Neuronal stem cell (in vitro differentiated cells): ENCODE results near the gene SYT6.
"Not testable (repeated sequence)": the region's sequence is repeated elsewhere in the genome, so short reads cannot be mapped to it uniquely, and the experiment has no call there.

Experiments used
- DNase-seq: peaks from one replicate; pipeline ENCODE4 v3.0.0-alpha.2; 2013; ENCODE audit warnings: low spot score
- H2AFZ ChIP-seq: one replicate; pipeline ENCODE4 v1.6.1; 2013; ENCODE audit warnings: mild to moderate bottlenecking, low read length, inconsistent platforms
- H2AK5ac ChIP-seq: 2 replicates; pipeline ENCODE4 v1.6.1; 2013; ENCODE audit warnings: low read depth, mild to moderate bottlenecking, inconsistent platforms, low read length, moderate library complexity, mixed read lengths
- H2BK120ac ChIP-seq: 2 replicates; pipeline ENCODE4 v1.6.1; 2013; ENCODE audit warnings: low read depth, mild to moderate bottlenecking, inconsistent platforms, low read length, moderate library complexity, mixed read lengths
- H2BK12ac ChIP-seq: one replicate; pipeline ENCODE4 v1.6.1; 2013; ENCODE audit warnings: low read length, inconsistent platforms
- H2BK15ac ChIP-seq: 2 replicates; pipeline ENCODE4 v1.6.1; 2013; ENCODE audit warnings: mild to moderate bottlenecking, low read length, inconsistent platforms, mixed read lengths
- H2BK5ac ChIP-seq: one replicate; pipeline ENCODE4 v1.6.1; 2013; ENCODE audit warnings: inconsistent platforms, mild to moderate bottlenecking, low read length, moderate library complexity
- H3K14ac ChIP-seq: one replicate; pipeline ENCODE4 v1.6.1; 2013; ENCODE audit warnings: low read length, inconsistent platforms
- H3K18ac ChIP-seq: 2 replicates; pipeline ENCODE4 v1.6.1; 2013; ENCODE audit warnings: low read length, inconsistent platforms
- H3K23ac ChIP-seq: 2 replicates; pipeline ENCODE4 v1.6.1; 2013; ENCODE audit warnings: low read depth, mild to moderate bottlenecking, mixed read lengths, low read length, inconsistent platforms; ENCODE audit not compliant: poor library complexity
- H3K27ac ChIP-seq: replicated peaks from 3 replicates; pipeline ENCODE4 v1.5.1; 2013; ENCODE audit warnings: low read length, inconsistent platforms
- H3K27me3 ChIP-seq, 3 experiments: 2 replicates each; pipeline ENCODE4 v1.6.1; 2013; ENCODE audit warnings: low read length in 3 of 3, mild to moderate bottlenecking in 2 of 3, inconsistent platforms in 1 of 3, low read depth in 1 of 3, mixed read lengths in 1 of 3, moderate library complexity in 1 of 3; ENCODE audit not compliant: control insufficient read depth in 3 of 3, insufficient read depth in 3 of 3
- H3K36me3 ChIP-seq, 2 donors: replicated peaks in 1 of 2; 2 replicates each; pipeline ENCODE4 v1.6.1; 2013; ENCODE audit warnings: low read length in 2 of 2; ENCODE audit not compliant: control insufficient read depth in 2 of 2, insufficient read depth in 2 of 2
- H3K4ac ChIP-seq: 2 replicates; pipeline ENCODE4 v1.6.1; 2013; ENCODE audit warnings: inconsistent platforms, mild to moderate bottlenecking, low read length, moderate library complexity
- H3K4me1 ChIP-seq, 2 donors: 1 replicate in 1 of 2; 2 replicates in 1 of 2; pipeline ENCODE4 v1.6.1; 2013; ENCODE audit warnings: low read length in 2 of 2, low read depth in 1 of 2; ENCODE audit not compliant: control insufficient read depth in 2 of 2, insufficient read depth in 1 of 2
- H3K4me2 ChIP-seq: one replicate; pipeline ENCODE4 v1.6.1; 2013; ENCODE audit warnings: mild to moderate bottlenecking, low read length, inconsistent platforms; ENCODE audit not compliant: insufficient read depth, poor library complexity, severe bottlenecking
- H3K4me3 ChIP-seq, 2 donors: 2 replicates each; pipeline ENCODE4 v1.5.1; 2013; ENCODE audit warnings: low read length in 2 of 2, mild to moderate bottlenecking in 2 of 2, inconsistent platforms in 1 of 2, moderate library complexity in 1 of 2
- H3K79me1 ChIP-seq: one replicate; pipeline ENCODE4 v1.6.1; 2013; ENCODE audit warnings: low read depth, mild to moderate bottlenecking, inconsistent platforms, low read length, moderate library complexity
- H3K9ac ChIP-seq: one replicate; pipeline ENCODE4 v1.6.1; 2013; ENCODE audit warnings: mild to moderate bottlenecking, low read depth, low read length, inconsistent platforms; ENCODE audit not compliant: poor library complexity
- H3K9me3 ChIP-seq, 2 donors: replicated peaks in 1 of 2; 2 replicates each; pipeline versions ENCODE3 to v1.6.1; 2013; ENCODE audit warnings: low read length in 2 of 2, mild to moderate bottlenecking in 2 of 2, inconsistent platforms in 1 of 2, low read depth in 1 of 2, mixed read lengths in 1 of 2, moderate library complexity in 1 of 2; ENCODE audit not compliant: control insufficient read depth in 2 of 2, insufficient read depth in 1 of 2
- H4K8ac ChIP-seq: one replicate; pipeline ENCODE4 v1.6.1; 2013; ENCODE audit warnings: low read depth, mild to moderate bottlenecking, inconsistent platforms, low read length, moderate library complexity
- H4K91ac ChIP-seq: one replicate; pipeline ENCODE4 v1.6.1; 2013; ENCODE audit warnings: low read length, low read depth, mild to moderate bottlenecking, inconsistent platforms; ENCODE audit not compliant: poor library complexity
- WGBS, 2 donors: extraction: QIAGEN DNeasy Blood & Tissue Kit; methylation state at CpG; one replicate each; pipeline ENCODE4 v1.1.7; 2013; ENCODE audit warnings: missing lambda C conversion rate in 2 of 2, mixed read lengths in 1 of 2; ENCODE audit not compliant: insufficient read length in 2 of 2, insufficient replicate concordance in 1 of 2; ENCODE audit errors: extremely low coverage in 2 of 2; 5-methylcytosine and 5-hydroxymethylcytosine counted together

SYT6 gene

GRCh38 chr1:114065671-114066070 lies 88.0 kb downstream of the SYT6 start:
- H3K27me3 ChIP-seq, H3K36me3 ChIP-seq, H2BK15ac ChIP-seq, H3K9me3 ChIP-seq, H3K27ac ChIP-seq, H3K4me3 ChIP-seq, H2BK5ac ChIP-seq, H2AFZ ChIP-seq, H2BK120ac ChIP-seq, H3K4me1 ChIP-seq, H2AK5ac ChIP-seq, H4K91ac ChIP-seq, H3K4ac ChIP-seq, H3K4me2 ChIP-seq, H3K14ac ChIP-seq, H3K23ac ChIP-seq, DNase-seq, H3K9ac ChIP-seq, H2BK12ac ChIP-seq, H3K18ac ChIP-seq, H4K8ac ChIP-seq, H3K79me1 ChIP-seq: not testable (repeated sequence)
- WGBS, 2 donors: no CpG with 5 or more reads among the region's 3 CpGs

DNA sequence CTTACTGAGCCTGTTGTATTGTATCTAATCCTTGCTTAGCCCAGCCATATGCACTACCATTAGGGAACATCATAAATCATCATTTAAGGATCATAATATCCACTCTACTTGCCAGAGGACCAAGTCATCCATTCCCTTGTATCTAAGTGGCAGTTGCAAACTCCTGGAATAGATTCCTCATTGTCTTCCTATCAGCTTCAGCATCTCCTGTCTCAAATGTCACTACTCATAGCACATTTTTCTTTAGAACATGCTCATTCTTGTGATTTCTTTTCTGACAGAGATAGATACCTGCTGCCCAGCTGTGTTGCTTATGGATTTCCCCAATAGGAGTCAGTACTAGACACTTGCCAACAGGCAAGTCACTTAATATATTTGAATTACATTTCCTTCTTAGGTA lies 90.1 kb downstream of the SYT6 start:
- peaks cover 0 to 3% (median 0%) of the 10 kb centered on the region in 3 experiments for H3K27me3 ChIP-seq
- no peak overlapping the region for H2BK15ac ChIP-seq
- H3K4me2 ChIP-seq: no peak overlapping the region
- H3K79me1 ChIP-seq: no peaks in the 10 kb centered on the region
- no peak overlapping the region for H3K4ac ChIP-seq
- H2BK5ac ChIP-seq: no peak overlapping the region
- no peak overlapping the region for H4K91ac ChIP-seq
- no peak overlapping the region for H3K9ac ChIP-seq
- H4K8ac ChIP-seq: no peak overlapping the region
- no peak overlapping the region for H2AFZ ChIP-seq
- H3K9me3 ChIP-seq: peaks cover 0 to 2% of the 10 kb centered on the region in 2 donors
- H2AK5ac ChIP-seq: no peak overlapping the region
- H3K4me3 ChIP-seq: no peak overlapping the region
- no peaks in the 10 kb centered on the region for H3K4me1 ChIP-seq
- no peak overlapping the region for H3K23ac ChIP-seq
- H3K14ac ChIP-seq: no peak overlapping the region
- no peak overlapping the region for H3K18ac ChIP-seq
- no peak overlapping the region for H2BK120ac ChIP-seq
- no peak overlapping the region for H2BK12ac ChIP-seq
- H3K36me3 ChIP-seq: no peaks in the 10 kb centered on the region
- no peak overlapping the region for H3K27ac ChIP-seq
- no peak for DNase-seq

GRCh38 chr1:114062477-114063099 lies 91.1 kb downstream of the SYT6 start:
- no peak overlapping the region for H2BK12ac ChIP-seq
- no peak overlapping the region for H4K91ac ChIP-seq
- no peak overlapping the region for H3K4me3 ChIP-seq
- H2AK5ac ChIP-seq: no peak overlapping the region
- no peak overlapping the region for H2BK5ac ChIP-seq
- H3K23ac ChIP-seq: no peak overlapping the region
- no peak overlapping the region for H4K8ac ChIP-seq
- WGBS, 2 donors: no CpG with 5 or more reads among the region's 8 CpGs
- no peak overlapping the region for H3K4ac ChIP-seq
- no peak overlapping the region for H2BK120ac ChIP-seq
- H3K14ac ChIP-seq: no peak overlapping the region
- no peak overlapping the region for H2AFZ ChIP-seq
- no peaks in the 10 kb centered on the region for H3K79me1 ChIP-seq
- no peak overlapping the region for H2BK15ac ChIP-seq
- no peaks in the 10 kb centered on the region for H3K4me1 ChIP-seq
- H3K18ac ChIP-seq: no peak overlapping the region
- DNase-seq: no peak
- H3K27me3 ChIP-seq: peaks cover 0 to 3% (median 0%) of the 10 kb centered on the region in 3 experiments
- H3K36me3 ChIP-seq: no peaks in the 10 kb centered on the region
- no peak overlapping the region for H3K27ac ChIP-seq
- H3K9me3 ChIP-seq: peaks cover 0 to 2% of the 10 kb centered on the region in 2 donors
- H3K4me2 ChIP-seq: no peak overlapping the region
- no peak overlapping the region for H3K9ac ChIP-seq

GRCh38 chr1:114061121-114061830 lies 92.4 kb downstream of the SYT6 start:
- no peak overlapping the region for H4K91ac ChIP-seq
- H3K9me3 ChIP-seq: peaks cover 0 to 7% of the 10 kb centered on the region in 2 donors
- no peak overlapping the region for H2AFZ ChIP-seq
- H4K8ac ChIP-seq: no peak overlapping the region
- no CpG with 5 or more reads among the region's 1 CpG for WGBS, 2 donors
- no peak overlapping the region for H3K18ac ChIP-seq
- H3K27me3 ChIP-seq: peaks cover 0 to 3% (median under 1%) of the 10 kb centered on the region in 3 experiments
- no peak overlapping the region for H2BK120ac ChIP-seq
- no peak overlapping the region for H3K4me2 ChIP-seq
- H3K4ac ChIP-seq: no peak overlapping the region
- DNase-seq: no peak
- no peak overlapping the region for H3K27ac ChIP-seq
- no peak overlapping the region for H3K23ac ChIP-seq
- H3K79me1 ChIP-seq: no peaks in the 10 kb centered on the region
- H3K4me3 ChIP-seq: no peak overlapping the region
- no peak overlapping the region for H2BK5ac ChIP-seq
- no peak overlapping the region for H2AK5ac ChIP-seq
- H2BK12ac ChIP-seq: no peak overlapping the region
- no peak overlapping the region for H3K9ac ChIP-seq
- no peak overlapping the region for H3K14ac ChIP-seq
- H3K4me1 ChIP-seq: no peaks in the 10 kb centered on the region
- no peak overlapping the region for H2BK15ac ChIP-seq
- no peaks in the 10 kb centered on the region for H3K36me3 ChIP-seq
